ENCODE measurements around the gene ABLIM2.

ABLIM2 gene

GRCh38 chr4:7937006-7937405, 221.6 kb downstream of the ABLIM2 start:
- Histone ChIP-seq H3K36me3 (ENCODE audit: low read depth) (peaks cover 7% of the 10 kb centered on the region; the same call in 1 of the 2 replicates), H3K4me1 (ENCODE audit: insufficient read depth, poor library complexity, severe bottlenecking) (peaks cover 35% of the 10 kb centered on the region), H3K27me3 (ENCODE audit: insufficient read depth, poor library complexity, severe bottlenecking) (no peaks in the 10 kb centered on the region), H3K4me3 (ENCODE audit: severe bottlenecking) (no peak overlapping the region), H3K27ac (ENCODE audit: poor library complexity, severe bottlenecking) (peak overlapping the region; percentile 71), H3K9me3 (ENCODE audit: severe bottlenecking) (no peaks in the 10 kb centered on the region)
- TF ChIP-seq CTCF (IDR thresholded peaks at IDR 0.05; ENCODE audit: poor library complexity, severe bottlenecking), result no peak
- no peak for ATAC-seq (ENCODE audit: low read depth)
- no peak for DNase-seq (ENCODE audit: low spot score)

- ATAC-seq (ENCODE audit: low read depth) (no peak), DNase-seq (ENCODE audit: low spot score) (no peak)
- no peak for TF ChIP-seq CTCF (IDR thresholded peaks at IDR 0.05; ENCODE audit: poor library complexity, severe bottlenecking)
- peaks cover 42% of the 10 kb centered on the region for H3K4me1 ChIP-seq (ENCODE audit: insufficient read depth, poor library complexity, severe bottlenecking)
- no peak overlapping the region for H3K27ac ChIP-seq (ENCODE audit: poor library complexity, severe bottlenecking)
- no peaks in the 10 kb centered on the region for H3K9me3 ChIP-seq (ENCODE audit: severe bottlenecking)
- H3K4me3 ChIP-seq (ENCODE audit: severe bottlenecking), result no peak overlapping the region
- peaks cover 7% of the 10 kb centered on the region; the same call in 1 of the 2 replicates for H3K36me3 ChIP-seq (ENCODE audit: low read depth)
- no peaks in the 10 kb centered on the region for H3K27me3 ChIP-seq (ENCODE audit: insufficient read depth, poor library complexity, severe bottlenecking)
These were observed 224.7 kb downstream of the ABLIM2 start for GRCh38 chr4:7933651-7934510.

- Histone ChIP-seq H3K36me3 (ENCODE audit: low read depth) (peaks cover 7% of the 10 kb centered on the region; the same call in 1 of the 2 replicates), H3K27ac (ENCODE audit: poor library complexity, severe bottlenecking) (peak overlapping the region; percentile 4), H3K9me3 (ENCODE audit: severe bottlenecking) (no peaks in the 10 kb centered on the region), H3K27me3 (ENCODE audit: insufficient read depth, poor library complexity, severe bottlenecking) (no peaks in the 10 kb centered on the region), H3K4me3 (ENCODE audit: severe bottlenecking) (no peak overlapping the region), H3K4me1 (ENCODE audit: insufficient read depth, poor library complexity, severe bottlenecking) (peaks cover 36% of the 10 kb centered on the region)
- DNase-seq (ENCODE audit: low spot score), result no peak
- ATAC-seq (ENCODE audit: low read depth), result no peak
- no peak for TF ChIP-seq CTCF (IDR thresholded peaks at IDR 0.05; ENCODE audit: poor library complexity, severe bottlenecking)
These were observed 226.3 kb downstream of the ABLIM2 start for GRCh38 chr4:7932287-7932686.

GRCh38 chr4:7929118-7929951, 229.3 kb downstream of the ABLIM2 start:
- peaks cover 16% of the 10 kb centered on the region for H3K4me1 ChIP-seq (ENCODE audit: insufficient read depth, poor library complexity, severe bottlenecking)
- H3K9me3 ChIP-seq (ENCODE audit: severe bottlenecking), result no peaks in the 10 kb centered on the region
- peak overlapping the region; percentile 37 for H3K27ac ChIP-seq (ENCODE audit: poor library complexity, severe bottlenecking)
- peak; percentile 36 for TF ChIP-seq CTCF (IDR thresholded peaks at IDR 0.05; ENCODE audit: poor library complexity, severe bottlenecking)
- H3K36me3 ChIP-seq (ENCODE audit: low read depth), result peaks cover 11% of the 10 kb centered on the region; the same call in 1 of the 2 replicates
- peak; percentile 75 for DNase-seq (ENCODE audit: low spot score)
- peak; percentile 97 for ATAC-seq (ENCODE audit: low read depth)
- H3K4me3 ChIP-seq (ENCODE audit: severe bottlenecking), result no peak overlapping the region
- H3K27me3 ChIP-seq (ENCODE audit: insufficient read depth, poor library complexity, severe bottlenecking), result no peaks in the 10 kb centered on the region
